Measurements from ENCODE around the gene HPRT1.

The HPRT1 gene

GRCh38 chrX:134525086-134525792, 65.3 kb downstream of the HPRT1 start:
- no peaks in the 10 kb centered on the region for H3K27me3 ChIP-seq (replicated peaks; ENCODE audit: control insufficient read depth, insufficient read depth, low read length)
- no peak for DNase-seq (ENCODE audit: extremely low read depth, insufficient read length)
- H3K4me3 ChIP-seq (replicated peaks; ENCODE audit: low read depth, low read length) = no peak overlapping the region
- no peak for TF ChIP-seq CTCF (IDR thresholded peaks at IDR 0.05; ENCODE audit: insufficient read depth, low read length, poor library complexity, severe bottlenecking)
- H3K36me3 ChIP-seq (ENCODE audit: control insufficient read depth, insufficient read depth, low read length) = no peaks in the 10 kb centered on the region

- Histone ChIP-seq H3K36me3 (ENCODE audit: control insufficient read depth, insufficient read depth, low read length) (no peaks in the 10 kb centered on the region), H3K27me3 (replicated peaks; ENCODE audit: control insufficient read depth, insufficient read depth, low read length) (no peaks in the 10 kb centered on the region), H3K4me3 (replicated peaks; ENCODE audit: low read depth, low read length) (no peak overlapping the region)
- no peak for DNase-seq (ENCODE audit: extremely low read depth, insufficient read length)
- TF ChIP-seq CTCF (IDR thresholded peaks at IDR 0.05; ENCODE audit: insufficient read depth, low read length, poor library complexity, severe bottlenecking) = no peak
Measured at GRCh38 chrX:134526399-134526798, 66.4 kb downstream of the HPRT1 start.

- Histone ChIP-seq H3K4me3 (replicated peaks; ENCODE audit: low read depth, low read length) (no peak overlapping the region), H3K36me3 (ENCODE audit: control insufficient read depth, insufficient read depth, low read length) (no peaks in the 10 kb centered on the region), H3K27me3 (replicated peaks; ENCODE audit: control insufficient read depth, insufficient read depth, low read length) (no peaks in the 10 kb centered on the region)
- no peak for DNase-seq (ENCODE audit: extremely low read depth, insufficient read length)
- TF ChIP-seq CTCF (IDR thresholded peaks at IDR 0.05; ENCODE audit: insufficient read depth, low read length, poor library complexity, severe bottlenecking) = no peak
Measured at GRCh38 chrX:134528960-134529359, 69.0 kb downstream of the HPRT1 start.

GRCh38 chrX:134529481-134529880, 69.5 kb downstream of the HPRT1 start:
- Histone ChIP-seq H3K27me3 (replicated peaks; ENCODE audit: control insufficient read depth, insufficient read depth, low read length) (no peaks in the 10 kb centered on the region), H3K36me3 (ENCODE audit: control insufficient read depth, insufficient read depth, low read length) (no peaks in the 10 kb centered on the region), H3K4me3 (replicated peaks; ENCODE audit: low read depth, low read length) (no peak overlapping the region)
- no peak for TF ChIP-seq CTCF (IDR thresholded peaks at IDR 0.05; ENCODE audit: insufficient read depth, low read length, poor library complexity, severe bottlenecking)
- no peak for DNase-seq (ENCODE audit: extremely low read depth, insufficient read length)

GRCh38 chrX:134530845-134531244, 70.9 kb downstream of the HPRT1 start:
- H3K27me3 ChIP-seq (replicated peaks; ENCODE audit: control insufficient read depth, insufficient read depth, low read length) = no peaks in the 10 kb centered on the region
- no peak for TF ChIP-seq CTCF (IDR thresholded peaks at IDR 0.05; ENCODE audit: insufficient read depth, low read length, poor library complexity, severe bottlenecking)
- DNase-seq (ENCODE audit: extremely low read depth, insufficient read length) = no peak
- no peak overlapping the region for H3K4me3 ChIP-seq (replicated peaks; ENCODE audit: low read depth, low read length)
- H3K36me3 ChIP-seq (ENCODE audit: control insufficient read depth, insufficient read depth, low read length) = no peaks in the 10 kb centered on the region

GRCh38 chrX:134533352-134533751, 73.4 kb downstream of the HPRT1 start:
- no peak for TF ChIP-seq CTCF (IDR thresholded peaks at IDR 0.05; ENCODE audit: insufficient read depth, low read length, poor library complexity, severe bottlenecking)
- H3K27me3 ChIP-seq (replicated peaks; ENCODE audit: control insufficient read depth, insufficient read depth, low read length) = no peaks in the 10 kb centered on the region
- no peaks in the 10 kb centered on the region for H3K36me3 ChIP-seq (ENCODE audit: control insufficient read depth, insufficient read depth, low read length)
- no peak for DNase-seq (ENCODE audit: extremely low read depth, insufficient read length)
- no peak overlapping the region for H3K4me3 ChIP-seq (replicated peaks; ENCODE audit: low read depth, low read length)
